A549 (cell line): ENCODE results near the gene GLTPD2. TPM values are rescaled to one million over a fixed set of nuclear protein-coding genes. Genes with fewer than 3 reads are reported as not detected.

Experiments used
- ATAC-seq, 2 experiments: fragments of 200-7000 bp in 1 of 2; fragments of >200 bp in 1 of 2; cut with Nextera tagmentation in 1 of 2; cut with Tn5 transposase in 1 of 2; 3 replicates each; pipeline versions ENCODE4 v1.8.0 to v1.9.1; 2018 to 2020; ENCODE audit warnings: mild to moderate bottlenecking in 1 of 2, moderate library complexity in 1 of 2
- CTCF ChIA-PET: fragments of 300-600 bp; sonication (Branson Sonifier 250); formaldehyde crosslinking; extraction: SDS; loops from one replicate; lab custom pipeline; 2021; ENCODE audit warnings: antibody characterized with exemption, inconsistent platforms; lab: Yijun Ruan, JAX
- POLR2A ChIA-PET: fragments of 350-600 bp; formaldehyde crosslinking; extraction: SDS; loops from one replicate; lab custom pipeline; 2021; ENCODE audit warnings: antibody characterized with exemption, inconsistent platforms; lab: Yijun Ruan, JAX
- DNase-seq, 2 experiments: peaks; one replicate each; pipeline versions ENCODE4 v3.0.0 to v3.0.0-alpha.2; 2011 to 2016; ENCODE audit warnings: low read depth in 1 of 2, low spot score in 1 of 2
- FAIRE-seq: peaks from 2 replicates; lab custom pipeline; 2011; peaks lifted over from hg19 to GRCh38; lab: Jason Lieb, UNC
- H3K27ac ChIP-seq, 2 experiments: fragments of >200 bp; sonication (Bioruptor Twin); formaldehyde crosslinking; 3 replicates each; pipeline ENCODE4 v1.5.1; 2016 to 2017
- H3K4me1 ChIP-seq: fragments of >200 bp; sonication (Bioruptor Twin); formaldehyde crosslinking; 3 replicates; pipeline ENCODE4 v1.6.1; 2016
- H3K4me2 ChIP-seq: fragments of >200 bp; sonication (Bioruptor Twin); formaldehyde crosslinking; 3 replicates; pipeline ENCODE4 v1.6.1; 2016
- H3K4me3 ChIP-seq: fragments of >200 bp; sonication (Bioruptor Twin); formaldehyde crosslinking; 3 replicates; pipeline ENCODE4 v1.5.1; 2016
- H3K9me3 ChIP-seq: fragments of >200 bp; sonication (Bioruptor Twin); formaldehyde crosslinking; 3 replicates; pipeline ENCODE4 v1.6.1; 2016
- BHLHE40 ChIP-seq: IDR thresholded peaks from 2 replicates; pipeline ENCODE4 v1.6.1; 2012; ENCODE audit warnings: low read depth, low read length, inconsistent platforms
- CBX2 ChIP-seq: fragments of 200-600 bp; sonication (generic); IDR thresholded peaks from 2 replicates; pipeline ENCODE4 v1.6.1; 2016; ENCODE audit warnings: low read depth, mild to moderate bottlenecking, borderline replicate concordance
- CHD2 ChIP-seq: fragments of 150-350 bp; IDR thresholded peaks from 2 replicates; pipeline ENCODE4 v1.6.1; 2014; ENCODE audit warnings: low read length; ENCODE audit not compliant: partially characterized antibody
- E2F6 ChIP-seq: IDR thresholded peaks from 2 replicates; pipeline ENCODE4 v1.6.1; 2012; ENCODE audit warnings: low read depth, borderline replicate concordance
- EHF ChIP-seq: fragments of 250-450 bp; sonication (Bioruptor Pico); IDR thresholded peaks from 2 replicates; pipeline ENCODE4 v1.5.0; 2020; ENCODE audit warnings: mild to moderate bottlenecking
- HOXB13 ChIP-seq: fragments of 250-450 bp; sonication (Bioruptor Pico); IDR thresholded peaks from 2 replicates; pipeline ENCODE4 v1.5.0; 2020; ENCODE audit warnings: low read depth, mild to moderate bottlenecking, moderate library complexity
- HOXB5 ChIP-seq: fragments of 250-450 bp; sonication (Bioruptor Pico); IDR thresholded peaks from 2 replicates; pipeline ENCODE4 v1.5.0; 2020; ENCODE audit warnings: mild to moderate bottlenecking, moderate library complexity
- KDM5A ChIP-seq: fragments of 200-600 bp; sonication (generic); IDR thresholded peaks from 2 replicates; pipeline ENCODE4 v1.6.1; 2016; ENCODE audit warnings: antibody characterized with exemption, mild to moderate bottlenecking
- MAFK ChIP-seq: fragments of 450-650 bp; IDR thresholded peaks from 2 replicates; pipeline ENCODE4 v1.6.1; 2014; ENCODE audit not compliant: partially characterized antibody
- MAZ ChIP-seq: fragments of 150-350 bp; IDR thresholded peaks from 2 replicates; pipeline ENCODE4 v1.6.1; 2014; ENCODE audit warnings: antibody characterized with exemption, low read depth, low read length, borderline replicate concordance
- PHF8 ChIP-seq: fragments of 200-600 bp; sonication (generic); IDR thresholded peaks from 2 replicates; pipeline ENCODE4 v1.6.1; 2016; ENCODE audit warnings: low read depth, mild to moderate bottlenecking, antibody characterized with exemption, moderate library complexity, borderline replicate concordance
- POLR2AphosphoS2 ChIP-seq: conservative IDR thresholded peaks from 2 replicates; pipeline ENCODE4 v1.6.1; 2012; ENCODE audit warnings: low read length, improper control_type of control experiment, inconsistent platforms
- RAD21 ChIP-seq, 2 experiments: fragments of >200 bp in 1 of 2; sonication (Bioruptor Twin) in 1 of 2; formaldehyde crosslinking in 1 of 2; IDR thresholded peaks in 1 of 2; conservative IDR thresholded peaks in 1 of 2; 2 replicates in 1 of 2; 3 replicates in 1 of 2; pipeline ENCODE4 v1.6.1; 2012 to 2018; ENCODE audit warnings: inconsistent platforms in 1 of 2
- RFX5 ChIP-seq: fragments of 450-650 bp; IDR thresholded peaks from 2 replicates; pipeline ENCODE4 v1.7.1; 2014; ENCODE audit warnings: antibody characterized with exemption, mild to moderate bottlenecking, moderate library complexity
- RNF2 ChIP-seq: fragments of 200-600 bp; sonication (generic); IDR thresholded peaks from 2 replicates; pipeline ENCODE4 v1.6.1; 2016; ENCODE audit warnings: low read depth, mild to moderate bottlenecking, antibody characterized with exemption, moderate library complexity, borderline replicate concordance
- TP53 ChIP-seq: fragments of 250-450 bp; sonication (Bioruptor Pico); IDR thresholded peaks from 2 replicates; pipeline ENCODE4 v1.5.0; 2021; ENCODE audit warnings: mild to moderate bottlenecking, moderate library complexity
- ZC3H11A ChIP-seq: fragments of 450-650 bp; IDR thresholded peaks from 2 replicates; pipeline ENCODE4 v1.6.1; 2014; ENCODE audit warnings: antibody characterized with exemption, mild to moderate bottlenecking
- ZFP36 ChIP-seq: fragments of 450-650 bp; IDR thresholded peaks from 2 replicates; pipeline ENCODE4 v1.6.1; 2014; ENCODE audit warnings: borderline replicate concordance; ENCODE audit not compliant: partially characterized antibody
- ZNF302 ChIP-seq: fragments of 250-450 bp; sonication (Bioruptor Pico); IDR thresholded peaks from 2 replicates; pipeline ENCODE4 v1.9.0; 2021; ENCODE audit warnings: inconsistent platforms, mild to moderate bottlenecking, moderate library complexity
- ZSCAN20 ChIP-seq: fragments of 250-450 bp; sonication (Bioruptor Pico); IDR thresholded peaks from 2 replicates; pipeline ENCODE4 v1.8.0; 2022; ENCODE audit warnings: mild to moderate bottlenecking, moderate library complexity
- WGBS: methylation state at CpG from one replicate; pipeline ENCODE4 v1.1.6; 2017; ENCODE audit errors: missing lambda C conversion rate; 5-methylcytosine and 5-hydroxymethylcytosine counted together
- polyA plus RNA-seq, 4 experiments: library from polyadenylated mRNA; depleted of rRNA in 3 of 4; stranded (reverse); fragments of >200 nt; fragmentation: RNase III in 1 of 4; extraction: RNeasy Plus Mini Kit Qiagen cat#74134 plus additional on column Dnase treatment in 1 of 4; gene quantifications; 2 replicates in 3 of 4; 3 replicates in 1 of 4; pipeline ENCODE4 v1.2.3, GENCODE V29; 2011 to 2017
- TF ChIP-seq, protein P1 (sequence below): fragments of 250-450 bp; sonication (Bioruptor Pico); IDR thresholded peaks from 2 replicates; pipeline ENCODE4 v1.5.0; 2020; ENCODE audit warnings: low read depth, mild to moderate bottlenecking, moderate library complexity
- TF ChIP-seq, protein P2 (sequence below): fragments of 200-600 bp; sonication (generic); IDR thresholded peaks from 2 replicates; pipeline ENCODE4 v1.6.1; 2016; ENCODE audit warnings: antibody characterized with exemption, mild to moderate bottlenecking, moderate library complexity
- TF ChIP-seq, protein P3 (sequence below): fragments of 450-650 bp; IDR thresholded peaks from 2 replicates; pipeline ENCODE4 v1.6.1; 2014; ENCODE audit warnings: antibody characterized with exemption

Gene GLTPD2
- polyA plus RNA-seq, 2 of the 4 experiments (the other 2 are of a cell fraction) = not detected

- TF ChIP-seq E2F6 = no peak
- TF ChIP-seq, protein P1, sequence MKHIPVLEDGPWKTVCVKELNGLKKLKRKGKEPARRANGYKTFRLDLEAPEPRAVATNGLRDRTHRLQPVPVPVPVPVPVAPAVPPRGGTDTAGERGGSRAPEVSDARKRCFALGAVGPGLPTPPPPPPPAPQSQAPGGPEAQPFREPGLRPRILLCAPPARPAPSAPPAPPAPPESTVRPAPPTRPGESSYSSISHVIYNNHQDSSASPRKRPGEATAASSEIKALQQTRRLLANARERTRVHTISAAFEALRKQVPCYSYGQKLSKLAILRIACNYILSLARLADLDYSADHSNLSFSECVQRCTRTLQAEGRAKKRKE (CRISPR knock-in tag) = no peak
- no peak for TF ChIP-seq KDM5A
- TF ChIP-seq, protein P2, sequence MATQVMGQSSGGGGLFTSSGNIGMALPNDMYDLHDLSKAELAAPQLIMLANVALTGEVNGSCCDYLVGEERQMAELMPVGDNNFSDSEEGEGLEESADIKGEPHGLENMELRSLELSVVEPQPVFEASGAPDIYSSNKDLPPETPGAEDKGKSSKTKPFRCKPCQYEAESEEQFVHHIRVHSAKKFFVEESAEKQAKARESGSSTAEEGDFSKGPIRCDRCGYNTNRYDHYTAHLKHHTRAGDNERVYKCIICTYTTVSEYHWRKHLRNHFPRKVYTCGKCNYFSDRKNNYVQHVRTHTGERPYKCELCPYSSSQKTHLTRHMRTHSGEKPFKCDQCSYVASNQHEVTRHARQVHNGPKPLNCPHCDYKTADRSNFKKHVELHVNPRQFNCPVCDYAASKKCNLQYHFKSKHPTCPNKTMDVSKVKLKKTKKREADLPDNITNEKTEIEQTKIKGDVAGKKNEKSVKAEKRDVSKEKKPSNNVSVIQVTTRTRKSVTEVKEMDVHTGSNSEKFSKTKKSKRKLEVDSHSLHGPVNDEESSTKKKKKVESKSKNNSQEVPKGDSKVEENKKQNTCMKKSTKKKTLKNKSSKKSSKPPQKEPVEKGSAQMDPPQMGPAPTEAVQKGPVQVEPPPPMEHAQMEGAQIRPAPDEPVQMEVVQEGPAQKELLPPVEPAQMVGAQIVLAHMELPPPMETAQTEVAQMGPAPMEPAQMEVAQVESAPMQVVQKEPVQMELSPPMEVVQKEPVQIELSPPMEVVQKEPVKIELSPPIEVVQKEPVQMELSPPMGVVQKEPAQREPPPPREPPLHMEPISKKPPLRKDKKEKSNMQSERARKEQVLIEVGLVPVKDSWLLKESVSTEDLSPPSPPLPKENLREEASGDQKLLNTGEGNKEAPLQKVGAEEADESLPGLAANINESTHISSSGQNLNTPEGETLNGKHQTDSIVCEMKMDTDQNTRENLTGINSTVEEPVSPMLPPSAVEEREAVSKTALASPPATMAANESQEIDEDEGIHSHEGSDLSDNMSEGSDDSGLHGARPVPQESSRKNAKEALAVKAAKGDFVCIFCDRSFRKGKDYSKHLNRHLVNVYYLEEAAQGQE = no peak
- no peak for TF ChIP-seq HOXB5 (CRISPR knock-in tag)
- TF ChIP-seq, protein P3, sequence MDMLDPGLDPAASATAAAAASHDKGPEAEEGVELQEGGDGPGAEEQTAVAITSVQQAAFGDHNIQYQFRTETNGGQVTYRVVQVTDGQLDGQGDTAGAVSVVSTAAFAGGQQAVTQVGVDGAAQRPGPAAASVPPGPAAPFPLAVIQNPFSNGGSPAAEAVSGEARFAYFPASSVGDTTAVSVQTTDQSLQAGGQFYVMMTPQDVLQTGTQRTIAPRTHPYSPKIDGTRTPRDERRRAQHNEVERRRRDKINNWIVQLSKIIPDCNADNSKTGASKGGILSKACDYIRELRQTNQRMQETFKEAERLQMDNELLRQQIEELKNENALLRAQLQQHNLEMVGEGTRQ = no peak
Observed at GRCh38 chr17:4802228-4802627, 13.5 kb downstream of the GLTPD2 start, which contains the start of gene C17orf114 (continued).

DNA sequence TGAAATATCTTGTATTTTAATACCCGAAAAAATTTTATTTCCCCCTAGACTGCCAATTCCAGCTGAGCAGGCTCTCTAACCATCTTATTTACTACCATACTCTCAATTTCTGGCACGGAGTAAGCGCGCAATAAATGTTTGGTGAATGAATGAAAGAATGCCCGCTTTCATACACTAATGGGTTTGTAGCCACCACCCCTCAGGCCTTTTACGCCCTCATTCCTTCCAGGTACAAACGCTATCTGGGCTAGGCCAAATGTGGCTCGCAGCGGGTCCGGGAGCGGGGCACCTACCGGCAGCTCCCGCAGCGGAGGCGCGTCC, 17.7 kb downstream of the GLTPD2 start:
- Histone ChIP-seq H3K9me3 (no peaks in the 10 kb centered on the region), H3K27ac (peak overlapping the region; percentile 86 to 90), H3K4me3 (peak overlapping the region; percentile 83), H3K4me2 (peak overlapping the region; percentile 88), H3K4me1 (peaks cover 14% of the 10 kb centered on the region)
- no peak for ATAC-seq
- WGBS = 7% methylated on average over 12 of the region's 16 CpGs
- FAIRE-seq = no peak
- DNase-seq = peak in 1 of 2 experiments; percentile 71
- TF ChIP-seq RAD21 (conservative IDR thresholded peaks at IDR 0.05 in 1 of 2, IDR thresholded peaks at IDR 0.05 in 1 of 2) = no peak
- TF ChIP-seq HOXB13 (CRISPR knock-in tag) = no peak
- TF ChIP-seq PHF8 = no peak
- TF ChIP-seq CBX2 = no peak
- no peak for TF ChIP-seq ZFP36
- TF ChIP-seq, protein P3 = no peak
- TF ChIP-seq RFX5 = no peak
- TF ChIP-seq TP53 (CRISPR knock-in tag) = no peak
- no peak for TF ChIP-seq RNF2
- no peak for TF ChIP-seq MAZ
- no peak for TF ChIP-seq E2F6
- no peak for TF ChIP-seq MAFK
- TF ChIP-seq CHD2 = no peak
- TF ChIP-seq, protein P1 (CRISPR knock-in tag) = no peak
- TF ChIP-seq POLR2AphosphoS2 = no peak
- no peak for TF ChIP-seq ZC3H11A
- no peak for TF ChIP-seq ZNF302 (CRISPR knock-in tag)
- no peak for TF ChIP-seq ZSCAN20 (CRISPR knock-in tag)
- TF ChIP-seq BHLHE40 = no peak
- TF ChIP-seq EHF = no peak
- ChIA-PET CTCF (interaction anchor here (0.6 to 5.2 kb wide), 13 partner anchors 10 to 241 kb away, joined by 3 to 36 read pairs (median 4); partner anchors contain the start of genes ARRB2, MED11 and PSMB6), POLR2A (interaction anchor here (0.9 to 3.9 kb wide), 6 partner anchors 10 to 161 kb away, joined by 3 to 31 read pairs (median 4); partner anchors contain the start of genes GLTPD2, PSMB6, RNF167 and SLC25A11)
